Keratinocyte (primary cell): Measurements from ENCODE around the gene RPS6KL1.

Experiments used
- CTCF ChIP-seq, 3 experiments: IDR thresholded peaks in 1 of 3; conservative IDR thresholded peaks in 1 of 3; optimal IDR thresholded peaks in 1 of 3; 2 replicates in 2 of 3; 3 replicates in 1 of 3; pipeline versions ENCODE3 to v1.5.1; 2011; ENCODE audit warnings: low read length in 3 of 3, mild to moderate bottlenecking in 3 of 3, moderate library complexity in 2 of 3, control low read depth in 1 of 3, inconsistent platforms in 1 of 3; ENCODE audit not compliant: insufficient read depth in 2 of 3; ENCODE audit errors: extremely low read depth in 1 of 3
- EZH2 ChIP-seq: IDR thresholded peaks from one replicate; pipeline ENCODE4 v1.6.1; 2012; ENCODE audit warnings: inconsistent platforms, mild to moderate bottlenecking, low read length, moderate library complexity

GRCh38 chr14:74963705-74964271 lies 40.7 kb upstream of the RPS6KL1 start:
- TF ChIP-seq CTCF (optimal IDR thresholded peaks at IDR 0.05 in 1 of 3, IDR thresholded peaks at IDR 0.05 in 1 of 3, conservative IDR thresholded peaks at IDR 0.05 in 1 of 3; ENCODE audit: extremely low read depth in 1 of 3, insufficient read depth in 2 of 3, low read length in 3 of 3) (no peak), EZH2 (no peak)
